Measurements from ENCODE around the gene SPACA6.

SPACA6 gene

DNA sequence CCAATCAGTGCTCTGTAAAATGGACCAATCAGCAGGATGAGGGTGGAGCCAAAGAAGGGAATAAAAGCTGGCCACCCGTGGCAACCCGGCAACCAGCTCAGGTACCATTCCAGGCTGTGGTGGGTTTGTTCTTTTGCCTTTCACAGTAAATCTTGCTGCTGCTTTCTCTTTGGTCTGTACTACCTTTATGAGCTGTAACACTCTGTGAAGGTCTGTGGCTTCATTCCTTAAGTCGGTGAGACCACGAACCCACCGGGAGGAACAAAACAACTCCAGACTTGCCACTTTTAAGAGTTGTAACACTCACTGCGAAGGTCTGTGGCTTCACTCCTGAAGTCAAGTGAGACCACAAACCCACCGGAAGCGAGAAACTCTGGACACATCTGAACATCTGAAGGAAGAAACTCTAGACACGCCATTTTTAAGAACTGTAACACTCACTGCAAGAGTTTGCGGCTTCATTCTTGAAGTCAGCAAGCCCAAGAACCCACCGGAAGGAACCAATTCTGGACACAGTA lies 16.5 kb upstream of the SPACA6 start:
- CTCF ChIA-PET: interaction anchor here (1.1 to 2.3 kb wide), 3 partner anchors 15 to 19 kb away, joined by 3 to 13 read pairs (median 6); no protein-coding TSS in a partner anchor
- Mint-ChIP-seq H3K27me3 (peaks cover 4% of the 10 kb centered on the region), H3K4me3 (no peak overlapping the region), H3K4me1 (peaks cover 7% of the 10 kb centered on the region), H3K36me3 (no peaks in the 10 kb centered on the region), H3K9me3 (peaks cover 15% of the 10 kb centered on the region), H3K27ac (peak overlapping the region; percentile 45)
- no peak for DNase-seq

DNA sequence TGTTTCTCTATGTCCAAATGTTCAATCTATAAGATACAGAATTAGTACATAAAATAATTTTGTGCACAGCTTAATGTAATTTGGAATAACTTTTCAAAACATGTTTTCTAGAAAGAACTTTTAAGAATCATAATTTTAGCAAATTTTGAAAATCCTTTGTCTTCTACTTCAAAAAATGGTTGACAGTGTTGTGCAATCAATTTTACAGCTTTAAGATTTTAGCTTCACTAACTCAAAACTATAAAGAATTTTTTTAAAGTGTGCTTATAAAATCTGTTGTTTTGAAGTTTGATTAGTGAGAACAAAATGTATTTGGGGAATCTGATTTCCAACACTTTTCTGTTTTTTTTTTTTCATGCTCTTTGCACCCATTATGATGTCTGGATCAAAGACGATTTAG lies 12.7 kb upstream of the SPACA6 start:
- no peaks in the 10 kb centered on the region for H3K36me3 Mint-ChIP-seq
- H3K9me3 Mint-ChIP-seq: peaks cover 20% of the 10 kb centered on the region
- H3K4me1 Mint-ChIP-seq: peaks cover 7% of the 10 kb centered on the region
- H3K27me3 Mint-ChIP-seq: no peaks in the 10 kb centered on the region
- H3K27ac Mint-ChIP-seq: no peak overlapping the region
- no peak overlapping the region for H3K4me3 Mint-ChIP-seq
- CTCF ChIA-PET: interaction anchor here (1.0 to 1.2 kb wide), 2 partner anchors 23 to 263 kb away, joined by 3 read pairs; partner anchors contain the start of gene SIGLEC10
- DNase-seq: no peak

DNA sequence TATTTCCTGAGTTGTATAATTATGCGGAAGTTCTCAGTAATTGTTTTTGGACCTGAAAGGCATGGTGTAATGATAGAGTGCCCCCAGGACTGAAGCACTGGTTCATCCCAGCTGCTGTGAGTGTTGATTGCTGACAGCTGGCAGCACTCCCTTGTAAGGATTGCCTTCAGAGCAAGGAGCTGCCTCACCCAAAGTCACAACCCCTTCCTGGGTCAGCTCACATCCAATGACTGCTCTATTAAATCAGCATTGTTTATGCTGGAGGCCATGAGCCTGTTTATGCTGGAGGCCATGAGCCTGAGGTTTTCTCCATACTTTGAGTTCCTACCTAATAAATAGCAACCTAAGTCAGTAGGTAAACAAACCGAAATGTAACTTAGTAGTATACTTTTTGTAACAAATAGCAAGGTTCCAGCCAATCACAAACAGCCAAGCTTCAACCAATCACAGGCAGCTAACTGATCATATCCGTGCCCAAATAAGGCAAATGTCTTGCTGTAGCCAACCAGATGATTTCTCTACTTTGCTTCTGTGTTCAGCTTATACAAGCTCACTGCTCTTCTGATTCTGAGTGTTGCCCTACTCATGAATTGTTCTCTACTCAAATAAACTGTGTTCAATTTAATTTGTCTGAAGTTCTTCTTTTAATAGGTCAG lies 11.7 kb upstream of the SPACA6 start:
- H3K27ac Mint-ChIP-seq: no peak overlapping the region
- CTCF ChIA-PET: interaction anchor here (1.3 kb wide), 1 partner anchor 22 kb away, joined by 3 read pairs; no protein-coding TSS in a partner anchor
- no peak overlapping the region for H3K4me3 Mint-ChIP-seq
- H3K4me1 Mint-ChIP-seq: peaks cover 5% of the 10 kb centered on the region
- no peaks in the 10 kb centered on the region for H3K36me3 Mint-ChIP-seq
- peaks cover 19% of the 10 kb centered on the region for H3K9me3 Mint-ChIP-seq
- no peaks in the 10 kb centered on the region for H3K27me3 Mint-ChIP-seq
- DNase-seq: no peak

DNA sequence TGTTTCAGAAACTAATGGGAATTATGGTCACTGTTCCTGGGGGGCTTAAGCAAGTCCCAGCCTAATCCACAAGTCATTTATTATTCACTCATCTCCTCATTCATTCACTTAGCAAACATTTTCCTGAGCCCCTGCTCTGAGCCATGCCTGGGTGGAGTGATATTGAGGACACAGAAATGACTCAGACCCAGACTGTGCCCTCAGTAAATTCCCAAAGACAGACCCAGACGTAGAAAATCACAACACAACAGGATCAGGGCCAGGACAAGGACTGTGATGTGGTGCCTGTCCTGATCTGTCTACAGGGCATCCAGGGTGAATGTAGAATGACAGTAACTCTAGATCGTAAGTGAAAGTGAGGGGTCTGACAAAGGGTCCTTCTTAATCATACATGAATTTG lies 7.0 kb upstream of the SPACA6 start:
- Mint-ChIP-seq H3K4me1 (peaks cover 13% of the 10 kb centered on the region), H3K27me3 (peaks cover 31% of the 10 kb centered on the region), H3K27ac (no peak overlapping the region), H3K36me3 (no peaks in the 10 kb centered on the region), H3K9me3 (peaks cover 13% of the 10 kb centered on the region), H3K4me3 (no peak overlapping the region)
- DNase-seq: no peak
- CTCF ChIA-PET: no interaction called here

DNA sequence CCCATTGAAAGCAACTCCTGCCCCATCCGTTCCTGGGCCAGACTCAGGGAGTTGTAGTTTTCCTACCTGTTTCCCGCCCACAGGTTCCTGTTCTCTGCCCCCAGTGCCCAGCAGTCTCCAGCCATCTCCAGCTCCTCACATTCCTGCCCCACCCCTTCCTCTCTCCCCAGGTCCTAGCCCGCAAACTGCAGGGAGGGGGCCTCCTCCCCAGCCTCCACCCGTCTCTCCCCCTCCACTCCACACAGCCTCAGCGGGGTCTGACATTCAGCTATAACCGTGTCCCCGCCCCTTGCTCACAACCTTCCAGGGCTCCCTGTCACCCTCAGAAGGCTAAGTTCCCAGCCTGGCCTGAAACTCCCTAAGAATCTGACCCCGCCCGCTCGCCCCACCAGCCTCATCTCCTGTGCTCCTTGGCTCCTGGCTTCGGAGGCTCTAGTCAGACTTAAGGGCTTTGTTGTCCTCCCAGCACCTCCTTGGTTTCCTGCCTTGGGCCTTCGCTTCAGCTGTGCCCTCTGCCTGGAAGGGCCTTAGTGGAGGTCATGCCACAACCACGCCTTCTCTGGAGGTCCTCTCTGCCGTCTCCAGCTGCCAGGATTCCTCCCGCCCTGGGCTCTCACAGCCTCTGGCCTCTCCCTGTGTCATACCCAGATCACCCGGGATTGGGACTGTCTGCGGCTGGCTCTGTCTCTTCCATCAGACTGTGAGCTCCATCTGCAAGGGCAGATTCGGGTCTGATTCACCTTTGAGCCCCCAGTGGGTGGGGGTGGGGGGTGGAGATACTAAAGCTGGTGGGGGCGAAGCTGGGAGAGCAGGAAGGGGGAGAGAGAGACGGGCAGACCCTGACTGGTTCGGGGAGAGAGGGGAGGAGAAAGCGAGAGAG lies 5.1 kb upstream of the SPACA6 start:
- H3K9me3 Mint-ChIP-seq: peaks cover 13% of the 10 kb centered on the region
- H3K27me3 Mint-ChIP-seq: peaks cover 38% of the 10 kb centered on the region
- H3K4me1 Mint-ChIP-seq: peaks cover 15% of the 10 kb centered on the region
- CTCF ChIA-PET: no interaction called here
- no peaks in the 10 kb centered on the region for H3K36me3 Mint-ChIP-seq
- peak overlapping the region; percentile 29 for H3K4me3 Mint-ChIP-seq
- no peak overlapping the region for H3K27ac Mint-ChIP-seq
- no peak for DNase-seq

DNA sequence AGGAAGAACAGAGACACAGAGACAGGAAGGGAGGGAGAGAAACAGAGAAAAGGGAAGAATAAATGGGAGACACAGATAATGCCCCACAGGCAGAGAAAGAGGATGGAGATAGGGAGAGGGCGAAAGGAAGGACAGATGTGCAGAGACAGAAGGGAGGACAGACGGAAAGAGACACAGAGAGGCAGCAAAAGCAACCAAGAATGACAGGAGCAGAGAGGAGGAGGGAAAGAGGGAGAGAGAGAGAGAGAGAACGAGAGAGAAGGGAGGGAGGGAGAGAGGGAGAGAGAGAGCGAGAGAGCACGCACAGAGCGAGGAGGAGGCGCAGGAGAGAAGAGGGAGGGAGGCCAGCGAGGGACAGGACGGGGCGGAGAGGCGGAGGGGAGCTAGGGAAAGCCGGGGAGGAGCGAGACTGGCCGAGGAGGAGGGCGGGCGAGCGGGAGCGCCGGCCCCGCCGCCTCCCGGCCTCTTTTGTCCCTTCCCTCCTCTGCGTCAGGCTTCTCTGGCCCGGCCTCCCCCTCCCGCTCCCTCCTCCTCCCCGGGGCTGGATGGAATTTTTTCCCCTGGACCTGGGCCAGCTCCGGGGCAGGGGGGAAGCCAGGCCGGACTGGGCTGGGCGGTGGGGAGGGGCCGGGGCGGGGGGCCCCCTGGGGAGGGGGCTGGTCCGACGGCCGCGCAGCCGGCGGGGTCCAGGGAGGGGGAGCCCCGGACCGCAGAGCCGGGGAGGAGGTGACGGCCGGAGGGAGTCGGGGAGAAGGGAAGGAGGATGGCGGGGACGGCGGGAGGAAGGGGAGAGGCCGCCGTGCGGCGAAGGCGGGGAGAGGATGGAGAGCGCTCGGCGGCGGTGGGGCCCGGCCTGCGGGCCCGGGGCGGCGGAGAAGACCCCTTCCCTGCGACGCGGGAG lies 4.2 kb upstream of the SPACA6 start:
- Mint-ChIP-seq H3K36me3 (no peaks in the 10 kb centered on the region), H3K9me3 (peaks cover 12% of the 10 kb centered on the region), H3K4me1 (peaks cover 15% of the 10 kb centered on the region), H3K27me3 (peaks cover 38% of the 10 kb centered on the region), H3K27ac (no peak overlapping the region), H3K4me3 (peak overlapping the region; percentile 56)
- peak; percentile 25 for DNase-seq
- CTCF ChIA-PET: no interaction called here

DNA sequence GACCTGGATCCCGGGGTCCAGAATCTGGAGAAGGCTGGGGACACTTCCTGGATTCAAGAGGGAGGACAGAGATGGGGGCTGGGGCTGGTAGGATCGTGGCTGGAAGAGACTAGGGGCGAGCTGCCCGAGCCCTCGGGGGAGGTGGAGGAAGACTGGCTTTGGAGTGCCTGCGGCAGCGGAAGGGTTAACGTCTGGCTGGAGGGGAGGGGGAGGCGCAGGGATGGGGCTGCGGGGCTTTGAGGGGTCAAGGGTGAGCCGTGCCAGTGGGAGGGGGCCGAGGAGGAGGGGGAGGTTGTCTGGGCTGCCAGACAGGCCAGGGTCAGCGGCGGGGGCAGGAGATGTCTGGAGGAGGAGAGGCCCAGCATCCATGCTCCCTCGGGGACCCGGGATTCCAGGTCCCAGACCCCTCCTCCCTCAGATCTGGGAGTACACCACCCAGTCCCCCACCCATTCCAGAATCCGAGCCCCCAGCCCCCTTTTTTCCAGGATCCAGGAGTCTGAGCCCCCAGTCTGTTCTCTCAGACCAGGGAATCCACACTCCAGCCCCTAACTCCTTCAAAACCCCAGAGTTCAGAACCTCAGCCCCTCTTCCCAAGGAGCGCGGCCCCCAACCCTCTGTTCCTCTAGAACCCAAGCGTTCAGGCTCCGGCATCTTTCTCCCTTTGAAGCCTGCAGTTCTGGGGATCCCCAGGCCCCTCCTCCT lies 3.2 kb upstream of the SPACA6 start:
- CTCF ChIA-PET: no interaction called here
- no peak overlapping the region for H3K27ac Mint-ChIP-seq
- no peaks in the 10 kb centered on the region for H3K36me3 Mint-ChIP-seq
- peaks cover 15% of the 10 kb centered on the region for H3K4me1 Mint-ChIP-seq
- H3K9me3 Mint-ChIP-seq: peaks cover 9% of the 10 kb centered on the region
- H3K4me3 Mint-ChIP-seq: peak overlapping the region; percentile 74
- H3K27me3 Mint-ChIP-seq: peaks cover 38% of the 10 kb centered on the region
- DNase-seq: peak; percentile 23

DNA sequence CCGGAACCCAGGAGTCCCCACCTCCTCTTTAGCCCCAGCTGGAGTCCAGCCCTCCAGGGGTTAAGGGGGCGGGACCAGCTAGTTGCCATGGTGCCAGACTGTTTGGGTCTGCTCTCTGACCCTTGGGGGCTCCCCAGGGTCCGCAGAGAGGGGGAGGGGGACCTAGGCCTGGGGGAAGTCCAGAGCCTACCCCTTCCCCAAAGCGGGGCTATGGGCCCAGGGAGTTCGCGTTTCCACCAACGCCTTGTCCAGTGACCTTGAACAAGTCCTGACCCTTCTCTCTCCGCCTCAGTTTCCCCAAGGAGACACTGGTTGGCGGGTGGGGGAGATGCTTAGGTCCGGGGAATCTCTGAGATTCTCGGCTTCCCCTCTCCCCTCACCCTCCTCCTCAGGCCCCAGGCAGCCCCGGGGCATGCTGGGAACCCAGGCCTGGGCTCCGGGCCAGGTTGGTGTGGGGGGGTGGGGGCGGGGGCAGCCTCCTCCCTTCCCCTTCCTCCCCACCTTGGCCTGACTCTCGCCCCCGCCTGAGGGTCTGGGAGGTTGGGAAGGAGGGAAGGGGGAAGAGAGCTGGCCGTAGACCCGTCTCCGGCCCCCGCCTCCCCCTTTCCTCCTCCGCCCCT lies 2.6 kb upstream of the SPACA6 start:
- Mint-ChIP-seq H3K27ac (no peak overlapping the region), H3K9me3 (peaks cover 6% of the 10 kb centered on the region), H3K4me3 (peak overlapping the region; percentile 74), H3K4me1 (peaks cover 15% of the 10 kb centered on the region), H3K27me3 (peaks cover 38% of the 10 kb centered on the region), H3K36me3 (no peaks in the 10 kb centered on the region)
- DNase-seq: peak; percentile 61
- CTCF ChIA-PET: interaction anchor here (0.6 kb wide), 1 partner anchor 14 kb away, joined by 3 read pairs; no protein-coding TSS in a partner anchor

DNA sequence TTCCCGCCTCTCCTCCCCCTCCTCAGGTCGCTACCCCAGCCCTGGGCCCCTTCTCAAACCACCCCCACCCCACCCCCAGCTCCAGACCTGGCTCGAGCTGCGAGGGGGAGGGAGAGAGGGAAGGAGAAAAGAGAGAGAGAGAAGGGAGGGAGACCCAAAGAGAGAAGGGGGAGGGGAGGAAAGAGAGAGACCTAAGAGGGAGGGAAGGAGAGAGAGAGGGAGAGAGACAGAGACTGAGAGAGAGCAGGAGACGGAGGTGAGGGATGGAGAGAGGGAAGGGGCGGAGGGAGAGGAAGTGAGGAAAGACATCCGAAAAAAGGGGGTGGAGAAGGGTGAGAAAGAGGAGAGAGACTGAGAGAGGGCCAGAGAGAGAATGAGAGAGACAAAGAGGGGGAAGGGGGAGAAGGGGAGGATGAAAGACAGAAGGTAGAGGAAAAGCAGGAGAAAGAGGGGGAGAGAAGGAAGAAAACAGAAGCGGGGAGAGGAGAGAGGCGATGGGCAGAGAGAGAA lies 2.0 kb upstream of the SPACA6 start:
- Mint-ChIP-seq H3K4me3 (peak overlapping the region; percentile 37), H3K27me3 (peaks cover 38% of the 10 kb centered on the region), H3K9me3 (peaks cover 2% of the 10 kb centered on the region), H3K27ac (no peak overlapping the region), H3K4me1 (peaks cover 15% of the 10 kb centered on the region), H3K36me3 (no peaks in the 10 kb centered on the region)
- no peak for DNase-seq
- CTCF ChIA-PET: interaction anchor here (0.6 kb wide), 1 partner anchor 13 kb away, joined by 3 read pairs; no protein-coding TSS in a partner anchor

DNA sequence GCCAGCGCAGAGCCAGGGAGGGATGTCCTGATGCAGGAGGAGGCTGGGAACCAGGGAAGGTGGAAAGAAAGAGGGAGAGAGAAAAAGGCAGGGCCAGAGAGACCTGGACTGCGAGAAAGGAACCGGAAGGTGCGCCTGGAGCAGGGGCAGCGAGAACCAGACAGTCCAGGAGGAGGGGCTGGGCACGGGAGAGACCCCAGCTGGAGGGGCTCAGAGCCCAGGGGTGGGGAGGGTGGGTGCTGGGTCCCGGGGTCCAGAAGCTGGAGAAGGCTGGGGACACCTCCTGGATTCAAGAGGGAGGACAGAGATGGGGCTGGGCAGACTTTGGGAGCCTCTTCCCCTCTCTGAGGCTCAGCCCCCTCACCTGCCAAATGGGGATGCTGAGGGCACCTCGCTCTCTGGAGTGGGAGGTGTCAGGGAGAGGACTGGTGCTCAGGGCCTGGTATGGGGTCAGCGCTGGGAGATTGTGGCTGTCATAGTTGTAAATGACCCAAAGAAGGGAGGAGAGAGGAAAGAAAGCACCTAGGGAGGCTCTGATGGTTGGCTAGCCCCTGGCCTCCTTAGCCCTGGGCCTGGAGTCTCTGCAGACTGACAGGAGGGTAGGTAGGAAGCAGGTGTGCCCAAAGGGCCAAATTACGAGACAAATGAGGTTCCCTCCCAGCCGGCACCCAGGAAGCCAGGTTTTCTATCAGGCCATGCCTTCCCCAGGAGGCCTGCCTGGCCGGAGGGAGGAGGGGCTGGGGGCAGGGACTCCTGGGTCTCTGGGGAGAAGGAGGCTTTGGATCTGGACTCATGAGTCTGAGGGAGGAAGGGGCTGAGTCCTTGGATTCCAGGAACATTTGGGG lies 1.3 kb upstream of the SPACA6 start:
- no peaks in the 10 kb centered on the region for H3K9me3 Mint-ChIP-seq
- peaks cover 38% of the 10 kb centered on the region for H3K27me3 Mint-ChIP-seq
- CTCF ChIA-PET: no interaction called here
- peaks cover 15% of the 10 kb centered on the region for H3K4me1 Mint-ChIP-seq
- H3K27ac Mint-ChIP-seq: no peak overlapping the region
- H3K4me3 Mint-ChIP-seq: peak overlapping the region; percentile 37
- no peak for DNase-seq
- no peaks in the 10 kb centered on the region for H3K36me3 Mint-ChIP-seq

DNA sequence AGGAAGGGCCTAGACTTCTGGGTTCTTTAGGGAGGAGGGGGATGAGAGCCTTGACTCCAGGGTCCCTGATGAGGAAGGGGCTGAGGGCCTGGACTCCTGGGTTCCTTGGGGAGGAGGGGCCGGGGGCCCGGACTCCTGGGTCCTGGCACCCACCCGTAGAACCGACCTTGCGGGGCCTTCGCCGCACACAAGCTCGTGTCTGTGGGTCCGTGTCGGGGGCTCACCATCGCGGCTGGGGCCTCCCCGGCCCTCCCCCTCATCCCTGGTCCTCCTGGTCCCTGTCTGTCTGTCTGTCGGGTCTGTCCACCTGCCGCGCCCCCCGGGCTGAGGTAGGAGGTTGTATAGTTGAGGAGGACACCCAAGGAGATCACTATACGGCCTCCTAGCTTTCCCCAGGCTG lies 662 bp upstream of the SPACA6 start:
- CTCF ChIA-PET: no interaction called here
- H3K4me3 Mint-ChIP-seq: no peak overlapping the region
- H3K27me3 Mint-ChIP-seq: peaks cover 34% of the 10 kb centered on the region
- no peak overlapping the region for H3K27ac Mint-ChIP-seq
- no peak for DNase-seq
- no peaks in the 10 kb centered on the region for H3K36me3 Mint-ChIP-seq
- H3K9me3 Mint-ChIP-seq: no peaks in the 10 kb centered on the region
- peaks cover 15% of the 10 kb centered on the region for H3K4me1 Mint-ChIP-seq

DNA sequence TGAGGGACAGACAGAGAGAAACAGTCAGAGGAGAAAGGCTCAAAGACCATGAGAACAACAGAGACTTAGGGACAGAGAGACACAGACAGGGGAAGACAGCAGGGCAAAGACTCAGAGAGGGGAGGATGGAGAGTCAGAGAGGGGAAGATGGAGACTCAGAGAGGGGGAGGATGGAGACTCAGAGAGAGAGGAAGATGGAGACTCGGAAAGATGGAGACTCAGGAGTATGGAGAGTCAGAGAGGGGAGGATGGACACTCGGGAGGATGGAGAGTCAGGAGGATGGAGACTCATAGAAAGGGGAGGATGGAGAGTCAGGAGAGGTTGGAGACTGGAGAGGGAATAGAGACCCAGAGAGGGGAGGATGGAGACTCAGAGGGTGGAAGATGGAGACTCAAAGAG lies 689 bp downstream of the SPACA6 start:
- DNase-seq: no peak
- Mint-ChIP-seq H3K9me3 (no peaks in the 10 kb centered on the region), H3K27me3 (peaks cover 21% of the 10 kb centered on the region), H3K36me3 (no peaks in the 10 kb centered on the region), H3K4me3 (no peak overlapping the region), H3K27ac (no peak overlapping the region), H3K4me1 (peaks cover 12% of the 10 kb centered on the region)
- CTCF ChIA-PET: no interaction called here

All from activated naive CD4-positive, alpha-beta T cell treated with anti-CD3 and anti-CD28 coated beads, Interleukin-2, amount 10 ng/mL, durations not matched to agents 7 days and 5 days (primary cell).